Measurements from ENCODE around the gene CST4.
"Not testable (repeated sequence)": the region's sequence is repeated elsewhere in the genome, so short reads cannot be mapped to it uniquely, and the experiment has no call there.

CST4 gene

DNA sequence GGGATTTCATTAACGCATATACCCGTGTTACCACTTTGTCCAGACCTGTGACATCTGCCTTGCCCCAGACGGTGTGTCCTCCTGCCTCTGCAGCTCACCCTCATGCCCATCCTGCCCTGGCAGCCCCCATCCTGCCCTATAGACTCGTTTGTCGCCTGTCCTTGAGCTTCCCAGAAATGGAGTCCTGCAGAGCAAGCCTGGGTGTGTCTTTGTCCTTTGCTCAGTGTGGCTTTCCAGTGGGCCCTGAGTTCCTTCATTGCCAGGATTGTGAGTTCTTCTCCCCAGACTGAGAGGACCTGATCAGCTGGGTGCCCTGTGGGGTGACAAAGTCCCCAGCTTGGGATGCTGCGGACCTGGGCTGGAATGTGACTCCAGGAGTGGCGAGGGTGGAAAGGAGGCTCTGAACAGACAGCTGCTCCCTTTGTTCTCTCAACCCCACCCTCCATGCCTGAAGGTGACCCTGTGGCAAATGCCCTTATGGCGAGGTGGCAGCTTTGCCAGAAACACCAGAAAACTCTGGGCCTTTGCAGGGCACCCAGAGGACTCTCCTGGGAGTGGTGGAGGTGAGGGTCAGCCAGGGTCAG, 48.7 kb downstream of the CST4 start:
- DNase-seq = no peak

DNA sequence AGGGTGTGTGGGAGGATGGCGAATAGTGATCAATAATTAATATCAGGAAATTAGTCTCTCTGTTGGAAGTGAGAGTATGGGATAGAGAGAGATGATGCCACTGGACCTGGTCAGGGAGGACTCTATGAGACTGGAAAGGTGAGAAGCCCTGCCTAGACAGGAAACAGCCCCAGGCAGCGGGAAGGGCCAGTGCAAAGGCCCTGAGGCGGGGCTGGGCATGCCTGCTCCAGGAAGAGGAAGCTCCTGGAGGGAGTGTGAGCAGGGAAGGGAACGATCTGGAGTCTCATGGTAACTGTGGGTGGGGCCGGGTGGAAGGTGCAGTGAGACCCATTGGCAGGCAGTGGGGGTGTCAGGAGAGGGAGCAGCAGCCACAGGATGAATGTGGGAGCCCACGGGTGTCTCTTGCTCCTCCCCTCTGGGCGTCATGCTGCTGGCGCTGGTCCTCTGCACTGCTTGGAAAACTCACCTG, 49.3 kb downstream of the CST4 start:
- no peak for DNase-seq

DNA sequence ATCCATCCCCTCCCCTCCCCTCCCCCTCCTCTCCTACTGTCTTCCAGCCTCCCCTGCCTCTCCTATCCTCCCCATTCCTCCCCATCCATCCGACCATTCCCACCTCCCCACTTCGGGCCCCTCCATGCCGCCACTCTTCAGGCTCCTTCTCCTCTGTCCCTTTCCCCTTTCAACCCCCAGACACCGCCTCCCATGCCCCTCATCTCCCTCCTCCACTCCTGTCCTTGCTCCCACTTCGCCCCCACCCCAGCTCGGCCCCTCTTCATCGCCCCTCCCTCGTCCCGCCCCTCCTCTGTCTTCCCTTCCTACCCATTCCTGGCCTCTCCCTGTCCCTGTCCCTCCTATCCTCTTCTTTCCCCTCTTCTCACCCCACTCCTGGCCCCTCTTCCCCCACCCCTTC, 50.5 kb downstream of the CST4 start:
- DNase-seq = no peak

DNA sequence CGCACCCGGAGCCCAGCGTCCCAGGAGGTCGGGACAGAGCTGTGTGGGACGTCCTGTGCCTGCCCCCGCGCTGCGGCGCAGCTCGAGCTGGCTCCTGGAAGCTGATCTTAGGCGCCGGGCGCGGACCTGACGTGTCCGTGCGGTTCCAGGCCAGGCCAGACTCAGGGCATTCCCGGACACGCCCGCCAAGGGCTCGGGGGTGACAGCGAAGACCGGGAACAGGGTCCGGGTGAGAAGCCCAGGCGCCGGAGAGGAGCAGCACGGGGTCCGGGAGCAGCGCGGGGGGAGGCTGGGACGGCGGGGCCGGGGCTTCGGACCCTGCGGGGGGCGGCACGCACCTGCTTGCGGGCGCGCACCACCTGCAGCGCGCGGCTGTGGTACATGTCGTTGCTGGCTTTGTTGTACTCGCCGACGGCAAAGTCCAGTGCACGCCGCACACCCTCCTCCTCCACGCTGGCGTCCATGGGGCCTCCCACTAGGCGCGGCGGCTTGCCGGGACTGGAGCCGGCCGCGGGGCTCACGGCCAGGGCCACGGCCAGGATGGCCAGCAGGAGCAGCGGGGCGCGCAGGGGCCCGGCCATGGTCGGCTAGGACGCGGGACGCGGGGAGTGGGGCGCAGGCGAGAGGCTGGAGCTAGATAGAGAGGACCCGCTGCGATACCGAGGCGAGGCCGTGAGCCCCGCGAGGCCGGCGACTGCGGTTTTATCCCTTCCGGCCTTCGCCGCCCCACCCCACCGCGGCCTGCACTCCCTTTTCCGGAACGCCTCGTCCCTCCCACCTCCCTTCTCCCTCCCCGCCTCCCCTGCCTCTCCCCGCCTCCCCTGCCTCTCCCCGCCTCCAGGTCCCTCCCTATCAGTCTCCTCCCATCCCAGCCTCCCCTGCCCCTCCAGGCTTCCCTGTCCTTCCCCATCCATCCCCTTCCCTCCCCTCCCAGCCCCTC, 51.3 kb downstream of the CST4 start, which contains the start of gene CST3:
Gene CST3, minus strand, starts transcription at position 674 of the 940 bp plus-strand sequence. Its CDS starts 93 bp downstream, at position 581.
- DNase-seq = peak; percentile 54 to 67

DNA sequence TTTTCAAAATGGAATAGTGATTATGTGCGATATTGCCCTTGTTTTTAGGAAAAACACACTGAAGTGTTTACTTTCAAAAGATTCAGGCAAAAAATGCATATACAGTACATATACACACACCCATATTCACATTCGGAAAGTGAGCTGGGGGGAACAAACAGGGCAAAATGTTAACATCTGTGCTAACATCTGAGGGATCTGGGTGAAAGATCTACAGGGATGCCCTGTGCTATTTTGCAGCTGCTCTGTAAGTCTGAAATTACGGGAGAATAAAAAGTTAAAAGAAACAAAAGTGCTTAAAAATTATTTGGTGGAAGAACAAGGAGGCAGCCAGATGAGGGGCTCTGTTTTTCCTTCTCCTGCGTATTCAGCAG, 51.9 kb downstream of the CST4 start:
- DNase-seq = no peak

DNA sequence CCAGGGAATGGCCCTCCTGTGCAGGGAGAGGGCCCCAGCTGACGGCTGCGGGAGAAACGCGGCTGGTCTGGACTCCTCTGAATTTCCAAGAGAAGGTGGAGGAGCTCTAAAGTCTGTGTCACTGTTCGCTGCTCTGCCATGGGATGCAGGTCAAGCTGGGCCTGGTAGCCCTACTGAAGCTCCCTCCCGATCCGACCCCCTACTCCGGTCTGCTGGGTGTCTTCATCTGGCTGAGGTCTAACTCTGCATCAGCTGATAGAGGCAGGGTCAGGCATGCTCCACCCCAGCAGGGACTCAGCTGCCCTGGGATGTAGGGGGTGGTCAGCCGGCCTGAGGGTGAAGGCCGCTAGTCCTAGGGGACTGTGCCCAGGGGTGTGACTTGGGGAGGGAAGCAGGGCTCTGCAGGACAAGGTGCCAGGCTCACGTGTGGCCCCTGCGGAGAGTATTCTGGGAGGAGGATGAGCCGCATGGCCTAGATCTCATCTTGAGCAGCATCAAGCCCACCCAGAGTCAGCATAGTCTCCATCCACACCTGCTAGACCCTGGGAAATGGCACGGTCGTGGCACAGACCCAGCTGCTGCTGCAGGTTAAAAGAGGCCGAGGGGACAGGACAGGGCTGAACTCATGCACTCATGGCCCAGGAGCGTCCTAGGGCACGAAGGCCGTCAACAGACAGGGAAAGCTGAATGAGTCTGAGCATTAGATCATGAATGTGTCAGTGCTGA, 52.5 kb downstream of the CST4 start:
- DNase-seq = no peak

DNA sequence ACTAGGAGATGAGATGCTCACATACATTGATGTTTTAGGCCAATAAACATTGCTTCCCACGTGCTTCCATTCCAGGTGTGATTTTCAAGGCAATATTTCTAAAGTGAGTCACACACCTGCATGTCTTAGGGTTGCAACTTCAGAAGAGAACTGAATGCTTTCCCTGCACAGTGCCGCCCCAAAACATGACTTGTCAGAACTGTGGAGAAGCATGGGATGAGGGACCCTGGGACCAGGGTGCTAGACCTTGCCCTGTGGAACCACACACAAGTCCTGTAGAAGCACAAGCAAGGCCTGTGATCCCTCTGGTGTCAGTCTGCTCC, 53.1 kb downstream of the CST4 start:
- DNase-seq = not testable (repeated sequence)

Data from NCI-H1930 (cell line).